Activated CD8-positive, alpha-beta memory T cell treated with anti-CD3 and anti-CD28 coated beads, Interleukin-2, amount 50 U/mL, for 1 hour (primary cell): ENCODE results near the gene UBXN1.
"Not testable (repeated sequence)": the region's sequence is repeated elsewhere in the genome, so short reads cannot be mapped to it uniquely, and the experiment has no call there.

ENCODE experiments used
- DNase-seq: peaks from one replicate; pipeline ENCODE4 v3.0.0-alpha.2; 2020; ENCODE audit errors: extremely low read depth

UBXN1 gene

DNA sequence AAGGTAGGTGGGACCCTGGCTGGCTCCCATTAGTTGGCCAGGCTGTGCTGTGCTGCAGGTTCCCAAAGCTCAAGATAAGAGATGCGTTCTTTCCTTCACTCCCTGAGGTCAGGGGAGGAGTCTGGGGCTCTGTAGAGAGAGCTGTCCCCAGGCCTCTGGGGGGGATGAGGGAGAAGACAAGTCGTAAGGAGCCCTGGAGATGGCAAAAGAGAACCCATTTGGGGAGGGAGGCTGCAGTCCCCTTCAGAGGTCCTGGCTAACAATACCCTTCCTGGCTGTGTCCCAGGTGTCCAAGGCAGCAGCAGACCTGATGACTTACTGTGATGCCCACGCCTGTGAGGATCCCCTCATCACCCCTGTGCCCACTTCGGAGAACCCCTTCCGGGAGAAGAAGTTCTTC, 29.5 kb upstream of the UBXN1 start:
- no peak for DNase-seq

DNA sequence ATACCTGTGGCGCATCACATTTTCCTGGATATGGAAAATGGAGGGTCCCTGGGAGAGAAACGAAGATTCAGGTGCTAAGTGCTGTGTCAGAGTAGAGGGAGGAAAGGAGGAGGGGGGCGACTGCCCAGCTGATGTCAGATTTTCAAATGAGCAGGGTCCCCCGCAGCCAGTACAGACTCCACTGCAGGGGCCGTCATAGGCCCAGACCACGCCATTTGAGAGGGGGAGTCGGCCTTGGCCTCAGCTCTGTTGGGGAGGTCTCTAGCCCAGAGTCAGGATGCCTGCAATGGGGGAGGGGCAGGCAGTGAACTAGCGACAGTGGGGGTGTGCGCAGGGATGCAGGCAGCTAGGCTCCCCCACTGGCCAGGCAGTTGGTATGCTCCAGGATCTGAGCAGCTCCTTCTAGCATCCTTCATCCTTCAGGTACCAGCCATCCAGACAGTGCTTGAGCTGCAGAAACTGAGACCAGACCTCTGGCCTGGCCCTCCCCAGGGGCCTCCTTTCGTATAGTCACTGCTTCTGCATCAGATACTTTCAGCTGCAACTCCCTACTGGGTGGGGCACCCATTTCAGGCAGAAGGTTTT, 28.5 kb upstream of the UBXN1 start, which contains the start of the genes BSCL2 and GNG3:
TSS of gene BSCL2 (minus strand) at position 148 of the 585 bp plus-strand sequence. CDS start 229 bp downstream, outside the sequence.
TSS of gene GNG3 (plus strand) at position 400 of the 585 bp plus-strand sequence. CDS start 620 bp downstream, outside the sequence.
- DNase-seq, result no peak

DNA sequence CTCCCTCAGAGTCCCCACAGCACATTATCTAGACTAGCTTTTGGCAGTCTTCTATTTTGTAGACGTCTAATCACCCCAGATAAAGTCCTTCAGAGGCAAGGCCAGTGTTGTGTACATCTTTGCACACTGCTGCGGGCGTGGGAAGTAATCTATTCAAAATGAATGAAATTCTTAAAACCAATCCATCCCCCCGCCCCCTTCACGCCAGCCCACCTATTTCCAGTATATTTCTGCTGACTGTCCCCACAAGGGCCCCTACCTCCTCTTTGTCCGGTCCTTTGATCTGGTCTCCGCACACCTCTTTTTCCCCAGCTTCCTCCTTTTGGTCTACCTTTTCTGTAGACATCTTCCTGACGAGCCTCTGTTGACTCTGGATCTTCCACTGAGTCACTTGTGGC, 28.0 kb upstream of the UBXN1 start:
- DNase-seq, result no peak

DNA sequence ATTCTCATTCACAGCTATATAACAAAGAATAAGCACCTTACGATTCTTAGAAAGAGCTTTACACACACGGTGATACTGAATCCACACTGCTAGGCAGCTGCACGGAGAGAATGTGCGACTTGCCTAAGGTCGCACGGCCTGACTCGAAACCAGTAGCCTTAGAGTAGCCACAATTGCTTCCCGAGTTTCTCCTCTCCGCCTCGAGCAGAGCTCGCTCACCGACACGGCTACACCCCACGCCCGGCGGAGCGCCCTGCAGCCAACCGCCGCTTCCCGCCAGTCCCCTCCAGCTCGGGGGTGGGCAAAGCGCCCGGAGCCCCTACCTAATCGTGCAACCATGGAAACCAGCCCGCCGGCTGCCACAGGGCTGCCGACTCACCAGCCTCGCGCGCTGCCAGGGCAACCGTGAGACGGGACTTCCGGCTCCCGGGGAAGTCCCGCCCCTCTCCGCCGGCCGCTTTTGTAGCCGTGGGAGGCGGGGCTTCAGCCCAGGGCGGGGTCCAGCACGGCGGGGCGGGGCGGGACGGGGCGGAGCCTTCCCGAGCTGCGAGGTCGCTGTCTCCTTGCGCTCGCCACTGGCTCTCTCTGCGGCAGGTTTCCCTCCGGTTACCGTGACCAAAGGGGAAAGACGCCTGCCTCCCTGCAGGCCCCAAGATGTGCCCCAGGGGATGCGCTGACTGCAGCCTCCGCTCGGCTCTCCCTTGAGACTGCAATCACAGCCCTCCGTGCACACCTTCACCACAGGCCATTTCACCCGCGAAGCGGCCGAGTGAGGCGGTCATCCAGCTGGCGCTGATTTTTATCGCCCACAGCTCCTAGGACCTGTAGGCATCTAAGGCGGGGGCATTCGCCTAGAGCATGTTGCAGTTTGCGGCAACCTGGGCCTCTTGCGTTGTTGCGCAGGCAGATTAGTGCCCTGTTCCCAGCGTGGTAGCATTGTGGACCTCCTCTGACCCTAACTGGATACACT, 27.3 kb upstream of the UBXN1 start:
- peak; percentile 87 for DNase-seq

DNA sequence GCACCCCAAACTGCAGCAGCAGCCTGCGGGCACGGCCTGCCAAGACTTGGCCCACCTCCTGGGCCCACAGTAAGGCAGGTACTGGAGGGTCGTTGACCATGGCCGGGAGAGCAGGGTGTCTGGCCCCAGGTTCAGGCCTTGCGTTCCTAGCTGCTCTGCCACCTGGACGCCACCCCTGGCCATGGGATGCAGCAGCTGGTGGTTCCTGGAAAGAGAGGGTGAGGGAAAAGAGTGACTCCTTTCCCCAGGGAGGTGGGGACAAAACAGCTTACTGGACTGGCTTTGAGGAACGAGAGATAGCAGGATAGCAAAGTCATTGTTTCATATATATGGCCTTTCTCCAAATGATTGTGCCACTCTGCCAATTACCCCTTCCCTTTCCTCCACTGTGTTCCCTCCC, 26.5 kb upstream of the UBXN1 start:
- DNase-seq, result no peak

DNA sequence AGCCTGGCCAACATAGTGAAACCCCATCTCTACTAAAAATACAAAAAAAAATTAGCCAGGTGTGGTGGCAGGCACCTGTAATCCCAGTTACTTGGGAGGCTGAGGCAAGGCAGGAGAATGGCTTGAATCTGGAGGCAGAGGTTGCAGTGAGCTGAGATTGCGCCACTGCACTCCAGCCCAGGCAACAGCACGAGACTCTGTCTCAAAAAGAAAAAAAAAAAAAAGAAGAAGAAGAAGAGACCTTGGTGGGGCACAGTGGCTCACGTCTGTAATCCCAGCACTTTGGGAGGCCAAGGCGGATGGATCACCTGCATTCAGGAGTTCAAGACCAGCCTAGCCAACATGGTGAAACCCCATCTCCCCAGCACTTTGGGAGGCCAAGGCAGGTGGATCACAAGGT, 25.0 kb upstream of the UBXN1 start:
- not testable (repeated sequence) for DNase-seq

DNA sequence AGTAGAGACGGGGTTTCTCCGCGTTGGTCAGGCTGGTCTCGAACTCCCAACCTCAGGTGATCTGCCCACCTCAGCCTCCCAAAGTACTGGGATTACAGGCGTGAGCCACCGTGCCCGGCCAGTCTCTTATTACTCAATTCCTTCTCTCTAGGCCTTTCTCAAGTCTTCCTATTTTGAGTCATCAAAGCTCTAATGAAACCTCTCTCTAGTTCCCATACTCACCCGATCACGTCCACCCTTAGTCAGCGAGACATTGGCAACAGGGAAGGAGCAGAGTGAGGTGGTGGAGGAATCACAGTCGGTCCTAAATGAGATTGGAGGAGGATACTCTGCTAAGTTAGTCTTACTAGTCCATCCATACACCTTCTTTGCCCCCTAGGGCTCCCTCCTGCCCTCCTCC, 23.4 kb upstream of the UBXN1 start:
- no peak for DNase-seq

DNA sequence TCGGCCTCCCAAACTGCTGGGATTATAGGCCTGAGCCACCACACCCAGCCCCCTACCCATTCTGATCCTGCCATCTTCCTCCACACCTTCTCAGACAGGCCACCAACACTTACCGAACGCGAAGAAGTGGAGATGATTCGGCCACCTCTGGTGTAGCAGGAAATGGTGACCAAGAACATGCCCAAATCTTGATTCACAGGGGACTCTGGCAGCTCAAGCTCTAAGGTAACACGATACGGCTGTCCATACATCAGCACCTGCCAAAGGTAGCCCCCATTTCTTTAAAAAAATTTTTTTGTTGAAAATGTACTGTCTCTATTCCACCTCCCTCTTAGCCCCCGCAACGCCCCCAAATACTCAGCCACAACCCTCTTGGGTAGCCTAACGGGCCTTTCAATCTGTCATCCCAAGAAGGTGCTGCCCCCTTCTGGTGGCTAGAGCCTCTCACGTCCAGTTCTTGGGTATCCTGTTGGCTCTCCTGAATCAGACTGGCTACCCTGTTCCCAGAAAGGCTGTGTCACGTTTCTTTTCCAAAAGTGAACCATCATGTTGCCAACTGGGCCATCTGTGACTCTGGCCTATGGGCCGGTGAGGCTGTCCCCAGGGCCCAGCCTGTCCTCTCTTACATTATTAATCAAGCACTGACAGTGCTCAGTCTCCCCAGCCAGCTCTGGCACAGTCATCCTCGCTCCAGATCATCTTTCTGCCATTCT, 15.7 kb upstream of the UBXN1 start:
- DNase-seq, result peak; percentile 54

DNA sequence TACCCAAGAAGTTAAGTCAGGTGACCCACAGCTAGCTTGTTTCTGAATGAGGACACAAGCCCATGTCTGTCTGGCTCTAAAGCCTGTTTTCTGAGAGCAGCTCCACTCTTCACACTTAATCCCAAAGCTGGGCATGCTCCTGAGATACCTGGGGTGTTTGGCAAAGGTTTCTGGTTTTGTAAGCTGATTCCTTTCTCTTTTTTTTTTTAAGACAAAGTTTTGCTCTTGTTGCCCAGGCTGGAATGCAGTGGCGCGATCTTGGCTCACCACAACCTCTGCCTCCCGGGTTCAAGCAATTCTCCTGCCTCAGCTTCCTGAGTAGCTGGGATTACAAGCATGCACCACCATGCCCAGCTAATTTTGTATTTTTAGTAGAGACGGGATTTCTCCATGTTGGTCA, 14.8 kb upstream of the UBXN1 start:
- not testable (repeated sequence) for DNase-seq

DNA sequence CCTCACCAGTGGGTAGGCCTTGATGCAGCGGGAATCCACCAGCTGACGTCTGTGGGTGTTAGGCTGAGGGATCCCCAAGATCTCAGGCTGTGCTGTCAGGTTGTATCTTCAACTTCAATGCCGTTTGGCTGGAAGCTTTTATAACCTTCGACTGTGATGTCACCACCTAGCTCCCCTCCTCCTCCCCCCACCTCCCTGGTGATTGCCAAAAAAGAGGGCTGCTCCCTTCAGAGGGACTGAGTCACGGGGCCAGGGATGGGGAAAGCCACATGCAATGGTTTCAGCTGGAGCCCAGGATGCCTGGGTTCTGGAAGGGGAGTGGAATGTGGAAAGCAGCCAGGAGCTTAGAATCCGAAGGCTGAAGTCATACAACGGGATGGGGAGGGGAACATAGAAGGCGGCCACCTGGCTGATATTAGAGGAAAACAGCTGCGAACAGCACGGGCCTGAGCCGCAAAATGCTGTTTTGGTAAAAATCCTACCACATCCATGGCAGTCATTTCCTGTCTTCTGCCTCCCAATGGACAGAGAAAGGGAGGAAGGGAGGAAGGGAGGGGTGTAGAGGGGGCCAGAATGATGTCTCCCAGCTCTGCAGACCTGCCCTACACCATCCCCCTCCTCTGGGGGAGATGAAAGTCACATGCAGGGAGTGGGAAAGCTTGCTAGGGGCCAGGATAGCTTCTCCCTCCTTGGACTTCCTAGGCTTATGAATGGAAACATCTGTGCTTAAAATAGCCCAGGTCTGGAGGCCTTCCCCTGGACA, 10.7 kb upstream of the UBXN1 start, which contains the start of gene LRRN4CL:
TSS of gene LRRN4CL (minus strand) at position 110 of the 763 bp plus-strand sequence. CDS start 1,022 bp downstream, outside the sequence.
- no peak for DNase-seq

DNA sequence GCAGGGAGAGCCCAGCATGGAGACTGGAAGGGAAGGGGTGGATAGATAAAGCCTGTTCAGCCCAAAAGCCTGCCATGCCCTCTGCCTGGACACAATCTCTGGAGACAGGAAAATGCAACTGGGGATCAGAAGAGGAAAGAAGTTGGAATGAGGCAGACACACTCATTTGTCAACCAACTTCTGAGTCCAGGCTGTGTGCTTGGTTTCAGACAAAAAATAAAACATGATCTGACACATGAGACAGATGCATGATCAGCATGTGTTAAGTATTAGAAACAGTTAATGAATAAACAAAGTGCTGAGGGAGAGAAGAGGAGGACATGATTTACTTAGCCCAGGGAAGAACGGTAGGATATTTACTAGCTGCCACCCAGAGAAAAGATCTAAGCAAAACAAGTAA, 9.6 kb upstream of the UBXN1 start:
- no peak for DNase-seq

DNA sequence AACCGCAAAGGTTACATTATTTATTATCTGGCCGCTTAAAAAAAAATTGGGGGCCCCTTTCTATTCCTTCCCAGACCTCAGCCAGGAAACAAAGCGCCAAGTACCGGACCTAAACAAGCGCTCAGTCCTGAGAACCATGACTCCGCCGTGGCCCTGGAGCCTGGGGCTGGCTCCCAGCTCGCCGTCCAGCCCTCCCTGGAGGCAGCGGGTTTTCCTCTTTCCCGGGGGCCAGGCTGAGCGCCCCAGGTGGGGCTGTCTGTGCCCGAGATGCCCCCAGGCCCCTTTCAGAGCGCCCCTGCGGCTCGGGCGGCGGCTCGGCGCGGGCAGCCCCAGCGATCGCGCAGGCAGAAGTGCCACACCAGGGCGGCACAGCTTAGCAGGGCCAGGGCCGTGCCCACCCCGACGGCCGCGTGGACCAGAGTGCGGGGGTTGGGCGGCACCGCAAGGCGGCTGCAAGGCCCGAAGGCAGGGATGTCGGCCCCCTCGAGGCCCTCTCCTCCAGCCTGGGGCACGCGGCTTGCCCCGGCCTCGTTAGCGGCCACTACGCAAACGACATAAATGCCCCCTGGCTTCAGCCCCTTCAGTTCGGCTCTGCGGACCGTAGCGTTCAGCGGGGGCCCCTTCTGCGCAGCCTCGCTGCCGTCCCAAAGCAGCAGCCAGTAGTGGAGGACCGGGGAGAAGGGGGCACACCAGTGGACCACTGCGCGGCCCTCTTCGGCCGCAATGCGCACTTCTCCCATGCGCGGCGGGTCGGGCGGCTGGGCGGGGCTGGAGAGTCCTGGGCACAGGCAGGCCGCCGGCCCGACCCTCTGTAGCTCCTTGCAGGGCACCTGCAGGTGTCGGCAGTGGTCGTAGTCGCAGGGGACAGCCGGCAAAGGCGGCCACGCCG, 8.9 kb upstream of the UBXN1 start:
- no peak for DNase-seq

DNA sequence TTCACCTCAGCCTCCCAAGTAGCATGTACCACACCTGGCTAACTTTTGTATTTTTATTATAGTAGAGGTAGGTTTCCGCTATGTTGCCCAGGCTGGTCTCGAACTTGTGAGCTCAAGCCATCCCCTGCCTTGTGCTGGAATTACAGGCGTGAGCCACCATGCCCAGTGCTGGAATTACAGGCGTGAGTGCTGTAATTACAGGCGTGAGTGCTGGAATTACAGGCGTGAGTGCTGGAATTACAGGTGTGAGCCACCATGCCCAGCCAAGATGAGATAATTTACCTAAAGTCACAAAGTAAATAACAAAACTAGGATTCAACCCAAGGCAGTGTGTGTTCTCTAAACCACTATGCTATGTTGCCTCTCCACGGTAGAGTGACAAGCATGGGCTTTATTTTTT, 3.6 kb upstream of the UBXN1 start:
- no peak for DNase-seq

DNA sequence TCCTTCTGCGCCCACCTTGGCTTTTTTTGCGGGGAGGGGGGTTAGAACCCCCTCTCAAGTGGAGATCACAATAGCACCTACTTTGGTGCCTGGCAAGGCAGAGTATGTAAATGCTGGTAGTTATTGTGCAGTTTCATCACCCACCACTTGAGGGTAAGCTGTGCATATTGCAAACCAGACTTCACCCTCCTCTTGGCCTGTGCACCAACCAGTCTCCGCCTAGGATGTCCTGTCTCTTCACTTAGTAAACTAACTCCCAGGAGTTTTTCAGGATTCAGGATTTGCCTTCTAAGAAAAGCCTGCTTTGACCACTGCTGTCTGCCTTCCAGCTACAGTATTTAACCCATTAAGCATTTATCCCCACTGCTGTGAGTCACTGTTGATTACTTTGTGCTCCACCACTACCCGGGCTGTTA, 2.0 kb upstream of the UBXN1 start:
- no peak for DNase-seq

DNA sequence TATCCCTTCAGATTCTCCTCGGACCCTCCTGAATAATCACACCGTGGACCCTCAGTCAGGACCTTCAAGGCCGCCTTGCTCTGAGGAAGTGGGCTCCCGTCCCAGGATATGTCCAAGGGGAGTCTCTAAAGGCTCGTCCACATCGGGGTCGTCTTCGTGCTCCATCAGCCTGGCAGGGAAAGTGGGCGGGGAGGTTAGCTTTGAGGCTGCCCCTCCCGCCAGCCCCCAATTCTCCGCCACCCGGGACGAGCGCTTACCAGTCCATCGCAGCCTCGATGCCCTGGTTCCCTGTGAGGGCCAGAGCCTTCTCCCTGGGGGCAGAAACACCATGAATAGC, 472 bp downstream of the UBXN1 start:
- no peak for DNase-seq

DNA sequence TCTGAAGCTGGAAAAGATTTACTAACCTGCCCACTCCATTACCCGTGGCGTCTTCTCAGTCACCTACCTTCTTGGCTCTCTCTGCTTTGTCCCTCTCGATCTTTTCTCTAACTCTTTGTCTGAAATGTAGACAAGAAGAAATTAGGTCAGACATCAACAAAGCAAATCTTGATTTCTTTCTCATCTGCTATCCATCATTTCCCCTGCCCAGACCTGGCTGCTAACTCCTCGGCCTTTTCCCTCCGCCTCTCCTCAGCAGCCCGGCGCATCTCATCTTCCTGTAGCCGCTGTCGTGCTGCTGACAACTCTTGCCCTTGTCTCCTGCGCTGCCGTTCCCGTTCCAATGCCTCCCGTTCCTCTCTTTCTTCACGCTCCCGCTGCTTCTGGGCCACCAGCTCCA, 1.2 kb downstream of the UBXN1 start:
- no peak for DNase-seq

DNA sequence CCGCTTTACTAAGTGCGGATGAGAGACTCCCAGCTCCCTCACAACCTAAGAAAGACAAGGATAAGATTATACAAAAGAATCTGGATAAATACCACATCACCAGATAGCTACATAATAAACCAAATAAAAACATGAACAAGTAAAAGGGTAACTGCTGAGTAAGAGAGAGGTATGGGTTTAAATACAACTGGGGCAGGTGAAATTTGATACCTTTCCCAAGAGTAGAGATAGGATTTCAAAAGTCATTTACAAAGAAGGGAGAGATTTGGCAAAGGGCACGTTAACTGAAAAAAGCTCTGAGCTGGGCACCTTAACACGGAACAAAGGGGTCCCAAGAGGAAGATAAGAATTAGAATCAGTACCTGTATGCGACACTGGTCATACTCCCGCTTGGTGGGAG, 1.7 kb downstream of the UBXN1 start:
- DNase-seq, result no peak

DNA sequence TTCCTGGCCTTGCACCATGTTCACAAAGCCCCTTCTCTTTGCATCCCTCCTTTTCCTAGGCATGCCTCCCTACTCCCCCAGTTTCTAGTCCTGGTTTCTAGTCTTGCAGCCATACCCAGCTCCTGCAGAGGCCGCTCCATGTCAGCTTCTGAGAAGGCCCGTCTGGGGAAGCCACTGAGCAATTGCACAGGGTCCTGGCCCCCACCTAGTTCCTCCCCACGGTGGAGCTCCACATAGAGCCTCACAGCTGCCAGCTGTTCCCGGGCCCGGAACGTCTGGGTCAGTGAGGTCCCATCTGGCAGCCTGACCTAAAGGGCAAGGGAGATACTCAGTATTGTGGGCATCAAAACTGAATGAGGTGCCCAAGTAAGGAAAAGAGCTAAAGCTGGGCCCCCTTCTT, 2.2 kb downstream of the UBXN1 start:
- no peak for DNase-seq

DNA sequence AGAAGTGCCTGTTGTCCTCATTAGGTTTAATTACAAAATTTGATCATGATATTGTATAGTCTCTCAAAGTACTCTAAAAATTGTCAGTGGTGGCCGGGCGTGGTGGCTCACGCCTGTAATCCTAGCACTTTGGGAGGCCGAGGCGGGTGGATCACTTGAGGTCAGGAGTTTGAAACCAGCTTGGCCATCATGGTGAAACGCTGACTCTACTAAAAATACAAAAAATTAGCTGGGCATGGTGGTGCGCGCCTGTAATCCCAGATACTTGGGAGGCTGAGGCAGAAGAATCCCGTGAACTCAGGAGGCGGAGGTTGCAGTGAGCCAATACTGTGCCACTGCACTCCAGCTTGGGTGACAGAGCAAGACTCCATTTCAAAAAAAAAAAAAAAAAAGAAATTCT, 3.5 kb downstream of the UBXN1 start:
- not testable (repeated sequence) for DNase-seq

DNA sequence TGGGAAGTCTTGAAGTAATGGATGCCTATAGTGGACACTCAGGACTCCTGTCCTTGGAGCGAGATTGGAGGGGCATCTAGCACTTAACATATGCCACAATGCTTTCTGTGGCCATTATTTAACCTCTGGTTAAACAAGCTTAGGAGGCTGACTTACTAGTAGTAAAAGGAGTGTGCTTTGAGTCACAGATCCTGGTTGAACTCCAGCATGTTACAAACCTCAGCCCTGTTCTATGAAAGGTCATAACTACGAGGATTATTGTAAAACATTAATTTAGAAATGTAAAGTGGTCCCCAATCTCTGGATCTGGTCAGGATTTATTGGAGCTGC, 5.7 kb downstream of the UBXN1 start:
- DNase-seq, result no peak
